Coronary artery (tissue), 2 donors: ENCODE results near the gene TMEM30A.

Source experiments
- DNase-seq: peaks from one replicate; pipeline ENCODE4 v3.0.0-alpha.2; 2017; ENCODE audit warnings: low spot score
- H3K27ac ChIP-seq, 2 donors: fragments of 200-600 bp; sonication (generic); one replicate each; pipeline ENCODE4 v1.5.1; 2016 to 2019
- H3K4me3 ChIP-seq: fragments of 200-600 bp; sonication (generic); 2 replicates; pipeline ENCODE4 v1.5.1; 2016; ENCODE audit warnings: mild to moderate bottlenecking, moderate library complexity
- TF ChIP-seq, protein P1 (sequence below): fragments of 200-600 bp; sonication (generic); IDR thresholded peaks from one replicate; pipeline ENCODE4 v1.5.1; 2019; ENCODE audit warnings: antibody characterized with exemption

TMEM30A gene

DNA sequence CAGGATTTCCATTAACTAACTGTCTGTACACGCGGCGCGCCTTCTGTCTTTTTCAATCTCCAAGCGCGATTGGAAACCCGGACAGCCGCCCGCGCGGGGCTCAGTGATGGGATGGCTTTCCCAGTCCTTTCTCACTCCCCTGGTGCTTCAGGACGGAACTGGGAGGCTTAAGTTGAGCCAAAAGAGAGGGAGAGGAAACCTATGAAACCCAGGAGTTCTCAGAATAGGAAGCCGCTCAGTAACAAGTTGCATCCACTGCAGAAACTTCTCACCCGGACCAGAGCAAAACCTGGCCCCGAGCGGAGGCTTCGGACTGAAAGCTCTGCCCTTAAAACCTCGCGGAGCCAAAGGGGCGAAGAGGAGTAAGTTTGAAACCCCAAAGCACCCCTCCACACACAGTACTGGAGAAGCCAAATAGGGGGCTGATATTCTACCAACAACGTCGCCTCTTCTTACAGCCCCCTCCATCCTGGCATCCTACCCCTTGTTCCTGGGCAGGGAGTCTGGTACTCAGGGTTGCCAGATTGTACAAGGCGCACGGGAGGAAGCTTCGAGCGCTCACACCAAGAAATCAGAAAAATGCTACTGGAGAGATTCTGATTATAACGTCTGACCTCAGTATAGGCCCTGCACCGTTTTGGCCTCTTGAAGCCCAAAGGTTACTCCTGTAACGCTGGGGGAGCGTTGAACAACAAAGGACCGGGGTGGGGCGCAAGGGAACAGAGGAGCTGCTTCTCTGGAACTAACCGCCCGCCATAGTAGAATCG, 77.8 kb downstream of the TMEM30A start:
- TF ChIP-seq, protein P1, sequence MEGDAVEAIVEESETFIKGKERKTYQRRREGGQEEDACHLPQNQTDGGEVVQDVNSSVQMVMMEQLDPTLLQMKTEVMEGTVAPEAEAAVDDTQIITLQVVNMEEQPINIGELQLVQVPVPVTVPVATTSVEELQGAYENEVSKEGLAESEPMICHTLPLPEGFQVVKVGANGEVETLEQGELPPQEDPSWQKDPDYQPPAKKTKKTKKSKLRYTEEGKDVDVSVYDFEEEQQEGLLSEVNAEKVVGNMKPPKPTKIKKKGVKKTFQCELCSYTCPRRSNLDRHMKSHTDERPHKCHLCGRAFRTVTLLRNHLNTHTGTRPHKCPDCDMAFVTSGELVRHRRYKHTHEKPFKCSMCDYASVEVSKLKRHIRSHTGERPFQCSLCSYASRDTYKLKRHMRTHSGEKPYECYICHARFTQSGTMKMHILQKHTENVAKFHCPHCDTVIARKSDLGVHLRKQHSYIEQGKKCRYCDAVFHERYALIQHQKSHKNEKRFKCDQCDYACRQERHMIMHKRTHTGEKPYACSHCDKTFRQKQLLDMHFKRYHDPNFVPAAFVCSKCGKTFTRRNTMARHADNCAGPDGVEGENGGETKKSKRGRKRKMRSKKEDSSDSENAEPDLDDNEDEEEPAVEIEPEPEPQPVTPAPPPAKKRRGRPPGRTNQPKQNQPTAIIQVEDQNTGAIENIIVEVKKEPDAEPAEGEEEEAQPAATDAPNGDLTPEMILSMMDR = no peak
- peak; percentile 82 for DNase-seq
- H3K4me3 ChIP-seq = peak overlapping the region; percentile 88
- H3K27ac ChIP-seq = peak overlapping the region; percentile 83 to 91

DNA sequence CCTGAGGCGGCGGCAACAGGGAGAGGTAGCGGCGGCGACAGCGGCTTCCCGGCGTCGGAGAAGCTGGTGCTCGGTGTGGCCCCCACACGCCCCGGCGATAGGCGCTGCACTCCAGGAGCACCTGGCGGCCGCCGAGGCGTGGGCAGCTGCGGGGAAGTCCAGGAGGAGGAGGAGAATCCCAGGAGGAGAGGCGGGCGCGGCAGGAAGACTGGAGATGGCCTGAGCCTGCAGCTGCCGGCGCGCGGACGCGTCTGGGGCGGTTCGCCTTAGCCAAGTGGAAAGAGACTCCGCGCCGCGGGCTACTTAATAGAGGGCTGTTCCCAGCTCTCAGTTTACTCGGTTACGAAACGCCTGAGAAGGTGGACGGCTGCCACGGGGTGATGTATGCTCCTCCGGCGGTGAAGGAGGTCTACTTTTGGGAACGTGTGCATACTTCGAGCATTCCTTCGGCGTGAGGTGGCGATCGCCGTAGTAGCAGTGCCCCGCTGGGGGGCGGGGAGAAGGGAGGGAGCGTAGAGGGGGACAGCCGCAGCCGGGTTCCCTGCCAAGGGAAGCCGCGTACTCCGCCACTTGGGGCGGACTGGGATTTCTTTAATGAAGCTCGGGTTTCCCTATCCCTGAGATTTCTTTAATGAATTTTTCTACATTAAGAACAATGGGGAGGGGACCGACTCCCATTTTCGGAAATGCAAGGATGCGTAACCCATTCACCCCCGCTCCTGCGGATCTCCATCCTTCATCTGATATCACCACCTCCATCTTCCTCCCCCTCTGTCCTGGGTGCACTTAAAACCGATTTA, 78.6 kb downstream of the TMEM30A start, which contains the start of gene COL12A1:
Gene COL12A1 (minus strand): TSS at position 278 of the 800 bp plus-strand sequence. CDS start 3,261 bp downstream, outside the sequence.
- peak within 1 kb of the TSS; percentile 83 to 91 for H3K27ac ChIP-seq

DNA sequence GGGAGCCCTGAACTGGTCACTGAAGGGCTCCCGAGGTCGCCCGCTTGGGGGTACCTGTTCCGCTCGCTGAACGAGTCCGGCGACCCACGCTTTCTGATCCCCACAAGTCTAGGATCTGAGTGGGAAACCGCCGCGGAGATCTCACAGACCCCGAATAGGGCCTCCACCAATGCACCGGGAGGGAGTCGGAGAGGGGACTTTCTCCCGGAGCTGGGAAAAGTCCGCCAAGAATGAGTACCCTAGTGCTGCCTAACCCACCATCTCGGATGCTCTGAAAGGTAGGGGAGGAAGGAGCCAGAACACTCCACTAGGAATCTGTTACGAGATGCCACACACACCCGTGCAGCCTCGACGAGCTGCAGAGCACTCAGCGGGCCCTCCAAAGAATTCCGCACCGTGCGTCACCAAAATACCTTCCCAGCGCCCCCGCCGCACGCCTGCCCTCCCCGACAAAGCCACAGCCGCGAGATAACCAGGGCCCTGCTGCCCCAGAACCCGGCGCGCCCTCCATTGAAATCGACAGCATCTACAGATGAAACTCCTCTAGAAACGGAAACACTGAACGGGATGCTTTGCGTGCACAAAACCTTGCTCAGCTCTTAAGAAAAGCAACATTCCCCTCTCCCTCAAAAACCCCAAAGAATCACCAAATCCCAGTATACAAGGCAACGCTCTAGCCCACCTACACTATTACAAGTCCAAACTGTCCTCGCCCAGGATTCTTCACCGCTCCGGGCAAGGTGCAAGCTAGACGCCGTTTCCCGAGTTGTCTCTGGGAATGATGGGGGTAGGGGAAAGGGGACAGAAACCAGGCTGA, 79.4 kb downstream of the TMEM30A start:
- Histone ChIP-seq H3K4me3 (peak overlapping the region; percentile 88), H3K27ac (peak overlapping the region; percentile 83 to 91)
- DNase-seq = peak; percentile 90
- TF ChIP-seq, protein P1 = no peak

More for the DNA sequence above, 78.6 kb downstream of the TMEM30A start, which contains the start of gene COL12A1:
- DNase-seq = peak; percentile 97
- TF ChIP-seq, protein P1 = no peak
- H3K4me3 ChIP-seq = peak within 1 kb of the TSS; percentile 88

DNA sequence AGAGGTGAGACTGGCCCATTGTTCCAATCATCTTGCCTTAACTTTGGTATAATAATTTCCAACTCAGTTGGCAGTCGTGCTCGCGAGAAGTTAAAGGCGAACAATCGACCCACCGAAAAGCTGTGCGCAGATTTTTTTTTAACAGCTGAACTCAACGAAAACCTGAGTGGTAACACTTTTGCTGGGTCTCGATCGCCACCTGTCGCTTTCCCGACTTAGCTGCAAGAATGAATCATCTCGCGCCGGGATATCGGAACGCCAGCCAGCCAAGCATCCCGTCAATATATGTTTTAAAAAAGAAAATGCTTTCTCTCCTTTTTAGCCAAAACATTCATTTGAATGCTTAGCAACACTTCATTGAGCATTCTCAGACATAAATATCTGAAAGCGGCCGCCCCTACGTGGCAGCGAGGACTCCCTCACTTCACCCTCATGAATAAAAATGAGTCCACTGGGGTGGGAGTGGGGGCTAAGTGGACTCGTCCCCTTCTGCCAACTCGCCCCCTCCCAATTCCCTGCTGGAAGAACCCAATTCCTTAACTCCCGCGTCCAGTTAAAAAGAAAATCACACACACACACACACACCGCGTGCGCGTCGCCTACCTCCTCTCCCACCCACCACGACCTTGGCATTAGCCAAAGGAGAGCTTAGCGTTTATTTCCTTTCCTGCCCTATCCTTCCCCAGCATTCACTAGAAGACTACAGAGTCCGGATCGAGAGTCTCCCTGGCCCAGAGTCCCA, 80.2 kb downstream of the TMEM30A start:
- Histone ChIP-seq H3K27ac (peak overlapping the region; percentile 83 to 91), H3K4me3 (peak overlapping the region; percentile 88)
- TF ChIP-seq, protein P1 = peak; percentile 53
- peak; percentile 80 for DNase-seq

DNA sequence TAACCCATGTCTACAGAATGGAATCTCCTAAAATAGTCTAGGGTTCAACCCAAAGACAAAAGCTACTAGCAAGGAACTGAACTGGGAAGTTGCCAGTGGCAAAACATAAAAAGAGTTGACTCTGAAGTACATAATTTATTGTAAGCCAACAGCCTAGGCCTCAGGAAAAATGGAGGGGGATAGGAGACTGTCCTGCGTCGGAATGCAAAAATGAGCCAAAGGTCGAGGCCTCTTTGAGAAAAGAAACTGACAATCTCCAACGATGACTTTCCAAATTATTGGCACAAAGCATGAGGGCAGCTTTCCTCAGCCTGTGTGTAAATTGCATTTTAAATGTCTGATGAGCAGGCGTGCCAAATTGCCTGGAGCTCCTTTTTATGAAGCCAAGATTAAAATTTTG, 80.9 kb downstream of the TMEM30A start:
- DNase-seq = no peak
- peak overlapping the region; percentile 88 for H3K4me3 ChIP-seq
- TF ChIP-seq, protein P1 = no peak
- H3K27ac ChIP-seq = peak overlapping the region; percentile 83 to 91
